Nephron progenitor cell (in vitro differentiated cells): ENCODE results near the gene PAGR1.
"Not testable (repeated sequence)": the region's sequence is repeated elsewhere in the genome, so short reads cannot be mapped to it uniquely, and the experiment has no call there.

Experiments
- DNase-seq: peaks from one replicate; pipeline ENCODE4 v3.0.0; 2021
- H3K27ac Mint-ChIP-seq: 2 replicates; pipeline ENCODE4 v1.8.0; 2021; ENCODE audit warnings: mild to moderate bottlenecking, moderate library complexity, mixed read lengths
- H3K27me3 Mint-ChIP-seq: 2 replicates; pipeline ENCODE4 v1.8.0; 2021; ENCODE audit warnings: mild to moderate bottlenecking, low read depth, mixed read lengths; ENCODE audit not compliant: poor library complexity
- H3K36me3 Mint-ChIP-seq: 2 replicates; pipeline ENCODE4 v1.8.0; 2021; ENCODE audit warnings: low read depth, mixed read lengths
- H3K4me1 Mint-ChIP-seq: 2 replicates; pipeline ENCODE4 v1.8.0; 2021; ENCODE audit warnings: mixed read lengths
- H3K4me3 Mint-ChIP-seq: 2 replicates; pipeline ENCODE4 v1.8.0; 2021; ENCODE audit warnings: mild to moderate bottlenecking, moderate library complexity, mixed read lengths
- H3K9me3 Mint-ChIP-seq: 2 replicates; pipeline ENCODE4 v1.8.0; 2021; ENCODE audit warnings: mild to moderate bottlenecking, moderate library complexity, mixed read lengths
- CTCF ChIP-seq: fragments of 200-600 bp; sonication (generic); IDR thresholded peaks from 2 replicates; pipeline ENCODE4 v1.5.0; 2021; ENCODE audit warnings: antibody characterized with exemption

PAGR1 gene

GRCh38 chr16:29784901-29785500 lies 31.0 kb upstream of the PAGR1 start:
- TF ChIP-seq CTCF = peak; percentile 66
- Mint-ChIP-seq H3K9me3 (peaks cover 16% of the 10 kb centered on the region), H3K4me3 (peak overlapping the region; percentile 58), H3K4me1 (peaks cover 19% of the 10 kb centered on the region), H3K27me3 (peaks cover 38% of the 10 kb centered on the region), H3K36me3 (no peaks in the 10 kb centered on the region), H3K27ac (no peak overlapping the region)
- peak; percentile 76 for DNase-seq

- not testable (repeated sequence) for H3K27ac Mint-ChIP-seq, DNase-seq, H3K4me3 Mint-ChIP-seq, H3K36me3 Mint-ChIP-seq
- Mint-ChIP-seq H3K4me1 (peaks cover 36% of the 10 kb centered on the region), H3K9me3 (peaks cover 16% of the 10 kb centered on the region), H3K27me3 (peaks cover 18% of the 10 kb centered on the region)
Measured at GRCh38 chr16:29787155-29787554, 28.8 kb upstream of the PAGR1 start.

- Mint-ChIP-seq H3K9me3 (peaks cover 4% of the 10 kb centered on the region), H3K27ac (peak overlapping the region; percentile 99), H3K4me3 (peak overlapping the region; percentile 99), H3K36me3 (peaks cover 23% of the 10 kb centered on the region), H3K4me1 (peaks cover 47% of the 10 kb centered on the region), H3K27me3 (peaks cover 10% of the 10 kb centered on the region)
- DNase-seq = no peak
- TF ChIP-seq CTCF = no peak
Measured at GRCh38 chr16:29789775-29790182, 26.2 kb upstream of the PAGR1 start.

GRCh38 chr16:29790183-29790948 lies 25.6 kb upstream of the PAGR1 start, which contains the start of gene KIF22:
KIF22 (plus strand) TSS chr16:29790751; CDS start chr16:29790760, 9 bp downstream.
- peak; percentile 100 for DNase-seq
- Mint-ChIP-seq H3K4me1 (peaks cover 46% of the 10 kb centered on the region), H3K27ac (peak within 1 kb of the TSS; percentile 99), H3K36me3 (peaks cover 27% of the 10 kb centered on the region), H3K9me3 (peaks cover 3% of the 10 kb centered on the region), H3K27me3 (peaks cover 4% of the 10 kb centered on the region), H3K4me3 (peak within 1 kb of the TSS; percentile 99)
- peak; percentile 69 for TF ChIP-seq CTCF

- DNase-seq = no peak
- Mint-ChIP-seq H3K9me3 (no peaks in the 10 kb centered on the region), H3K4me1 (peaks cover 43% of the 10 kb centered on the region)
Measured at GRCh38 chr16:29790949-29791844, 24.8 kb upstream of the PAGR1 start.

More at GRCh38 chr16:29790949-29791844, 24.8 kb upstream of the PAGR1 start:
- Mint-ChIP-seq H3K27me3 (no peaks in the 10 kb centered on the region), H3K36me3 (peaks cover 33% of the 10 kb centered on the region), H3K4me3 (peak overlapping the region; percentile 99), H3K27ac (peak overlapping the region; percentile 99)
- TF ChIP-seq CTCF = no peak
